DOHH2 (cell line): Measurements from ENCODE around the gene ZNF385C.

ENCODE experiments used
- H3F3A ChIP-seq: fragments of 200-600 bp; sonication (generic), shearing (Covaris generic); 2 replicates; pipeline ENCODE4 v1.6.0; 2016; ENCODE audit warnings: antibody characterized with exemption, mild to moderate bottlenecking; ENCODE audit not compliant: control insufficient read depth, insufficient read depth
- H3K27ac ChIP-seq: fragments of 200-600 bp; sonication (generic); 2 replicates; pipeline ENCODE4 v1.5.1; 2014; ENCODE audit warnings: low read depth, mild to moderate bottlenecking, low read length, moderate library complexity
- H3K27me3 ChIP-seq: fragments of 200-600 bp; sonication (generic); 2 replicates; pipeline ENCODE4 v1.6.1; 2014; ENCODE audit warnings: mild to moderate bottlenecking, low read length, mixed read lengths; ENCODE audit not compliant: control insufficient read depth
- H3K36me3 ChIP-seq: fragments of 200-600 bp; sonication (generic); 2 replicates; pipeline ENCODE4 v1.6.1; 2014; ENCODE audit warnings: mild to moderate bottlenecking, low read length, moderate library complexity, mixed read lengths; ENCODE audit not compliant: control insufficient read depth
- H3K4me1 ChIP-seq: fragments of 200-600 bp; sonication (generic); 2 replicates; pipeline ENCODE4 v1.6.1; 2014; ENCODE audit warnings: mild to moderate bottlenecking, low read length, mixed read lengths; ENCODE audit not compliant: control insufficient read depth
- H3K4me2 ChIP-seq: fragments of 200-600 bp; sonication (generic); 2 replicates; pipeline ENCODE4 v1.6.0; 2014; ENCODE audit warnings: mild to moderate bottlenecking, low read length, moderate library complexity
- H3K4me3 ChIP-seq: fragments of 200-600 bp; sonication (generic); 2 replicates; pipeline ENCODE4 v1.5.1; 2014; ENCODE audit warnings: mild to moderate bottlenecking, low read length, mixed read lengths
- H3K79me2 ChIP-seq: fragments of 200-600 bp; sonication (generic); 2 replicates; pipeline ENCODE4 v1.6.1; 2014; ENCODE audit warnings: mild to moderate bottlenecking, low read length, mixed read lengths; ENCODE audit not compliant: control insufficient read depth
- H3K9me2 ChIP-seq: fragments of 200-600 bp; sonication (generic); replicated peaks from 2 replicates; pipeline ENCODE4 v1.6.1; 2014; ENCODE audit warnings: mild to moderate bottlenecking, low read length, mixed read lengths; ENCODE audit not compliant: control insufficient read depth
- H3K9me3 ChIP-seq: fragments of 200-600 bp; sonication (generic); 2 replicates; pipeline ENCODE4 v1.6.1; 2014; ENCODE audit warnings: antibody characterized with exemption, low read length, mixed read lengths; ENCODE audit not compliant: control insufficient read depth, insufficient read depth
- H4K20me1 ChIP-seq: fragments of 200-600 bp; sonication (generic); 2 replicates; pipeline ENCODE4 v1.6.0; 2014; ENCODE audit warnings: low read depth, mild to moderate bottlenecking, antibody characterized with exemption, low read length, moderate library complexity; ENCODE audit not compliant: control insufficient read depth, insufficient read depth
- EZH2phosphoT487 ChIP-seq: fragments of 200-600 bp; sonication (generic); IDR thresholded peaks from 2 replicates; pipeline ENCODE4 v1.6.1; 2017; ENCODE audit warnings: borderline replicate concordance, mild to moderate bottlenecking, antibody characterized with exemption, low read length, moderate library complexity, mixed read lengths
- TF ChIP-seq, protein P1 (sequence below): fragments of 200-600 bp; sonication (generic); IDR thresholded peaks from one replicate; pipeline ENCODE4 v1.5.1; 2014; ENCODE audit warnings: antibody characterized with exemption, mild to moderate bottlenecking, low read depth, low read length; ENCODE audit not compliant: poor library complexity, severe bottlenecking

The ZNF385C gene

DNA sequence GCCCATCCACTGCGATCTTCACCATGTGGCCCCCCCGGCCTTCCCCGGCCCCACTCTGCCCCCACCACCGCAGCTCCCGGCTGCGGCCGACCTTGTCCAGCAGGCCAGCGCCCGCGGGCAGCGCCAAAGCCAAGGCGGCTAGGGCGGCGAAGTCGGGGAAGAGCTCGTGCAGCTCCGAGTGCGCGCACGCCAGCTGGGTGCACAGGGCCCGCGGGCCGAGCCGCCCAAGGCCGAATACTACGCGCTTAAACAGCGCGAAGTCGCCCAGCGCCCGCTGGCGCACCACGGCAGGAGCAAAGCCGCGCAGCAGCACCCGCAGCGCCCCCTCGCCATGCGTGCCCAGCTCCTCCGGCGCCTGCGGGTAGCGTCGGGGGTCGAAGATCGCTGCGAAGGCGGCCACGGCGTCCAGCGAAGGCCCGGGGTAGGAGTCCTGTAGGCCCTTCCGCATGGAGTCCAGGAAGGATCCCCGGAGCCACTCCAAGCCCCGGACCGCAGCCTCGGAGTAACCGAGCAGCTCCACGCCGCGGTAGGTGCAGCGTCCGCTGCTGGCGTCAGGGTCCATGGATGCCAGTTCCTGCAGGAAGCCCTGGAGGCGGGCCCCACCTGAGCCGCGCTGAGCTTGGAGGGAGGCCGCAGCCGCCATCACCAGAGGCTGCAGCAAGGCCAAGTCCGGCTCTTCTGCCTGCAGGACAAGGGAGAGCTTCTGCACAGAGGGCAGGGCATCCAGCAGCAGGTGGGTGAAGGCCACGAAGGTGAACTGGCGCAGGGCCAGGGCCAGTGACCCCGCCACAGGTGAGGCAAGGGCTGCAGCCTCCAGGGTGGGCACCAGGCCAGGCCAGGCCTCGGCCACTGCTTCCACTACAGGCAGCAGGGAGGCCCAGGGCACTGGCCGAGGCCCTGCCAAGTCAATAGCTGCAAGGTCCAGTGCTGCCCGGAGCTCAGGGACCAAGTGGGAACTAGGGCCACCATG, 58.2 kb downstream of the ZNF385C start:
- no peaks in the 10 kb centered on the region for H4K20me1 ChIP-seq
- peaks cover 17% of the 10 kb centered on the region for H3K27me3 ChIP-seq
- no peaks in the 10 kb centered on the region for H3K36me3 ChIP-seq

DNA sequence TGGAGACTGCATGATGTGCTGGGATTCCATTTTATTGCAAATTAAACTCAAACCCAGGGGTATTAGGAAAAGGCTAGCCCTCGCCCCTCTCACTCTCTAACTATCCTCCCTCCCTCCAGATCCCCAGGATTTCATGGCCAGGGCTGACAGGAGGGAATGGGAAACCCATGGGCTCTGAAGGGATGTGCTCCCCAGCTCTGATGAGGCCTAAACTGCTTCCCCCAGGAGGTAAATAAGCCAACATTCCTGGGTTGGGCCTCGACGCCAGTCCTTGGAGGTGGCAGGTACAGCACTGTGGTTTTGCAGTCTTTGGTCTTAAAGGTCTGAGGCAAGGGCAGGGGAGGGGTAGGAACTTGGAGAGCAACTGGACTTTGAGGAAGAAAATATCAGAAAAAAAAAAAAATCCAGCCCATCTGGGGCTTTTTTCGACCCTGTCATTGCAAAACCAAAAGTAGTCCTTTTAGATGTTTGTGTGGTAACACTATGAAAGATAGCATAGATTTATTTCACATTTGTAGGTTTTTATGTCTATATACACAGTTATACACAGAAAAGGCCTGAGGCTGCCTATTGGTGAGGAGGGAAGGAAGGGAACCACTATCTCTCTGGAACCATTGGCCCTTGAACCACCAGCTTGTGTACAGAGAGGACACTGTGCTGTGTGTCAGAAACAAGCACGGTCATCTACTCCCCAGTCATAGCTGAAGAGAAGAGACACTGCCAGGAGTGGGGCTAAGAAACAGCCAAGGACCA, 59.9 kb downstream of the ZNF385C start:
- Histone ChIP-seq H3K9me3 (no peaks in the 10 kb centered on the region), H3K4me1 (peaks cover 7% of the 10 kb centered on the region), H3K36me3 (no peaks in the 10 kb centered on the region), H4K20me1 (no peaks in the 10 kb centered on the region), H3K4me2 (no peak overlapping the region), H3K9me2 (no peaks in the 10 kb centered on the region), H3K27me3 (peaks cover 17% of the 10 kb centered on the region), H3K27ac (no peak overlapping the region), H3F3A (no peaks in the 10 kb centered on the region), H3K79me2 (no peaks in the 10 kb centered on the region), H3K4me3 (no peak overlapping the region)
- no peak for TF ChIP-seq EZH2phosphoT487
- TF ChIP-seq, protein P1, sequence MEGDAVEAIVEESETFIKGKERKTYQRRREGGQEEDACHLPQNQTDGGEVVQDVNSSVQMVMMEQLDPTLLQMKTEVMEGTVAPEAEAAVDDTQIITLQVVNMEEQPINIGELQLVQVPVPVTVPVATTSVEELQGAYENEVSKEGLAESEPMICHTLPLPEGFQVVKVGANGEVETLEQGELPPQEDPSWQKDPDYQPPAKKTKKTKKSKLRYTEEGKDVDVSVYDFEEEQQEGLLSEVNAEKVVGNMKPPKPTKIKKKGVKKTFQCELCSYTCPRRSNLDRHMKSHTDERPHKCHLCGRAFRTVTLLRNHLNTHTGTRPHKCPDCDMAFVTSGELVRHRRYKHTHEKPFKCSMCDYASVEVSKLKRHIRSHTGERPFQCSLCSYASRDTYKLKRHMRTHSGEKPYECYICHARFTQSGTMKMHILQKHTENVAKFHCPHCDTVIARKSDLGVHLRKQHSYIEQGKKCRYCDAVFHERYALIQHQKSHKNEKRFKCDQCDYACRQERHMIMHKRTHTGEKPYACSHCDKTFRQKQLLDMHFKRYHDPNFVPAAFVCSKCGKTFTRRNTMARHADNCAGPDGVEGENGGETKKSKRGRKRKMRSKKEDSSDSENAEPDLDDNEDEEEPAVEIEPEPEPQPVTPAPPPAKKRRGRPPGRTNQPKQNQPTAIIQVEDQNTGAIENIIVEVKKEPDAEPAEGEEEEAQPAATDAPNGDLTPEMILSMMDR, result no peak

More for the DNA sequence above, 58.2 kb downstream of the ZNF385C start:
- Histone ChIP-seq H3K4me3 (no peak overlapping the region), H3K79me2 (no peaks in the 10 kb centered on the region), H3F3A (no peaks in the 10 kb centered on the region), H3K4me2 (no peak overlapping the region), H3K27ac (no peak overlapping the region), H3K4me1 (no peaks in the 10 kb centered on the region), H3K9me3 (no peaks in the 10 kb centered on the region), H3K9me2 (no peaks in the 10 kb centered on the region)
- TF ChIP-seq, protein P1, result no peak
- TF ChIP-seq EZH2phosphoT487, result no peak

DNA sequence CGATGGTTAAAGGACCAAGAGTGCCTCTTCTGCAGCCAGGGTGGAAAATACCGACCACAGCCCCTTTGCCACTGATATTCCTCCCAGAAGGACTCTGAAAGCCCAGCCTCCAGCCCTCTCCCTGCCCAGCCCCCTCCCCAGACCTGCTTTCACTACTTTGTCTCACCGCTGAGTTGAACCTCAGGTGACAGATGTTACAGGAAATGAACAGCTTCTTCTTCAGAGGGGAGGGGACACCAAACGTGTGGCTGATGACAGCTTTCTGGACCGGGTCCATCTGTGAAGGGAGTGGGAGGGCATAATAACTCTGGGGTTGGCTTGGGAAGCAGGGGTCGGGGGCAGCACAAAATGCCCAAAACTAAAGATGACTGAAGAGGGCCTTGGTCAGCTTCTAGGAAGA, 64.2 kb downstream of the ZNF385C start:
- Histone ChIP-seq H3K36me3 (no peaks in the 10 kb centered on the region), H3K9me2 (no peaks in the 10 kb centered on the region), H3K4me2 (no peak overlapping the region), H3K27me3 (no peaks in the 10 kb centered on the region), H3K4me1 (peaks cover 7% of the 10 kb centered on the region), H3F3A (no peaks in the 10 kb centered on the region), H3K4me3 (no peak overlapping the region), H3K27ac (no peak overlapping the region), H3K79me2 (no peaks in the 10 kb centered on the region), H4K20me1 (no peaks in the 10 kb centered on the region), H3K9me3 (no peaks in the 10 kb centered on the region)
- no peak for TF ChIP-seq EZH2phosphoT487
- TF ChIP-seq, protein P1, result no peak
